HL-60 (cell line): ENCODE data around the gene TMEM100.

Experiments used
- DNase-seq, 2 experiments: peaks; one replicate each; pipeline ENCODE4 v3.0.0-alpha.2; 2010 to 2020; ENCODE audit warnings: low read depth in 1 of 2, low spot score in 1 of 2
- H3K27ac ChIP-seq: fragments of 250-450 bp; sonication (Bioruptor Pico); replicated peaks from 2 replicates; pipeline ENCODE4 v1.5.1; 2020; ENCODE audit warnings: mild to moderate bottlenecking, moderate library complexity
- H3K27me3 ChIP-seq: fragments of 250-450 bp; sonication (Bioruptor Pico); 2 replicates; pipeline ENCODE4 v1.5.1; 2021; ENCODE audit warnings: mild to moderate bottlenecking, moderate library complexity; ENCODE audit not compliant: insufficient read depth, poor library complexity, severe bottlenecking
- H3K4me3 ChIP-seq: replicated peaks from 2 replicates; pipeline ENCODE4 v1.5.1; 2011; ENCODE audit warnings: mild to moderate bottlenecking, control low read depth, low read length; ENCODE audit not compliant: insufficient read depth
- GABPA ChIP-seq: IDR thresholded peaks from 2 replicates; pipeline ENCODE4 v1.6.1; 2012; ENCODE audit warnings: low read depth
- POLR2AphosphoS5 ChIP-seq: IDR thresholded peaks from 2 replicates; pipeline ENCODE4 v1.6.1; 2012; ENCODE audit warnings: low read depth
- SPI1 ChIP-seq: IDR thresholded peaks from 2 replicates; pipeline ENCODE4 v1.6.1; 2012; ENCODE audit warnings: low read depth, mild to moderate bottlenecking, borderline replicate concordance
- TF ChIP-seq, protein P1 (sequence below): IDR thresholded peaks from one replicate; pipeline ENCODE4 v1.5.1; 2011; ENCODE audit warnings: low read length, control low read depth, inconsistent platforms; ENCODE audit not compliant: insufficient read depth
- TF ChIP-seq, protein P2 (sequence below): IDR thresholded peaks from 2 replicates; pipeline ENCODE4 v1.6.1; 2012; ENCODE audit warnings: low read depth; ENCODE audit not compliant: insufficient replicate concordance

Gene TMEM100

DNA sequence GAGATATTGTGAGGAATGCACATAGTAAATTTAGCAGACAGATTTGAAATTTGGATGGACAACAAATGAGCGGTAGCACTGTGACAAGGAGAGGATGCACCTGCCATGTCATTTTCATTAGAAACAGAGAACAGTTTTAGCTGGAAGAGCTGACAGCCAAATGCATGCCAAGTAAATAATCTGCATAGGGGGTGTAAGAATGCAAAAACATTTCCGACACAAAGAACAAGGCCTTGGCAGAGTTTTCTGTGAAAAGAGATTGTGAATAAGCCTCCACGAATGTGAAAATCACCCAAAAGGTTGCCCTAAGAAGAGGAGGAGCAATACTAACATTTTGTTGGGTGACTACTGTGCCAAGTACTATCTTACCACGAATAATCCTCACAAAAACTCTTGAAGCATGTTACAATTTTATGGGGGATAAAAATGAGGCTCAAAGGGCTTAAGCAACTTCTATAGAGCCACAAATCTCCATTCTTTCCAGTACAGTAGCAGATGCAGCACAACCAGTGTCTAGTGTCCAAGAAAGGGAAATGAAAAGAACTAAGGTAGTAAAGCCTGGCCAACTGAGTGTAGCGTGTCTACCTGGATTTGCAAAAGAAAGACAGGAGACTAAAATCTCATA lies 28.3 kb downstream of the TMEM100 start:
- no peak for DNase-seq
- no peak overlapping the region for H3K27ac ChIP-seq
- no peak overlapping the region for H3K4me3 ChIP-seq
- TF ChIP-seq POLR2AphosphoS5: no peak
- TF ChIP-seq, protein P1, sequence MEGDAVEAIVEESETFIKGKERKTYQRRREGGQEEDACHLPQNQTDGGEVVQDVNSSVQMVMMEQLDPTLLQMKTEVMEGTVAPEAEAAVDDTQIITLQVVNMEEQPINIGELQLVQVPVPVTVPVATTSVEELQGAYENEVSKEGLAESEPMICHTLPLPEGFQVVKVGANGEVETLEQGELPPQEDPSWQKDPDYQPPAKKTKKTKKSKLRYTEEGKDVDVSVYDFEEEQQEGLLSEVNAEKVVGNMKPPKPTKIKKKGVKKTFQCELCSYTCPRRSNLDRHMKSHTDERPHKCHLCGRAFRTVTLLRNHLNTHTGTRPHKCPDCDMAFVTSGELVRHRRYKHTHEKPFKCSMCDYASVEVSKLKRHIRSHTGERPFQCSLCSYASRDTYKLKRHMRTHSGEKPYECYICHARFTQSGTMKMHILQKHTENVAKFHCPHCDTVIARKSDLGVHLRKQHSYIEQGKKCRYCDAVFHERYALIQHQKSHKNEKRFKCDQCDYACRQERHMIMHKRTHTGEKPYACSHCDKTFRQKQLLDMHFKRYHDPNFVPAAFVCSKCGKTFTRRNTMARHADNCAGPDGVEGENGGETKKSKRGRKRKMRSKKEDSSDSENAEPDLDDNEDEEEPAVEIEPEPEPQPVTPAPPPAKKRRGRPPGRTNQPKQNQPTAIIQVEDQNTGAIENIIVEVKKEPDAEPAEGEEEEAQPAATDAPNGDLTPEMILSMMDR: no peak
- TF ChIP-seq SPI1: no peak
- no peak for TF ChIP-seq GABPA
- TF ChIP-seq, protein P2, sequence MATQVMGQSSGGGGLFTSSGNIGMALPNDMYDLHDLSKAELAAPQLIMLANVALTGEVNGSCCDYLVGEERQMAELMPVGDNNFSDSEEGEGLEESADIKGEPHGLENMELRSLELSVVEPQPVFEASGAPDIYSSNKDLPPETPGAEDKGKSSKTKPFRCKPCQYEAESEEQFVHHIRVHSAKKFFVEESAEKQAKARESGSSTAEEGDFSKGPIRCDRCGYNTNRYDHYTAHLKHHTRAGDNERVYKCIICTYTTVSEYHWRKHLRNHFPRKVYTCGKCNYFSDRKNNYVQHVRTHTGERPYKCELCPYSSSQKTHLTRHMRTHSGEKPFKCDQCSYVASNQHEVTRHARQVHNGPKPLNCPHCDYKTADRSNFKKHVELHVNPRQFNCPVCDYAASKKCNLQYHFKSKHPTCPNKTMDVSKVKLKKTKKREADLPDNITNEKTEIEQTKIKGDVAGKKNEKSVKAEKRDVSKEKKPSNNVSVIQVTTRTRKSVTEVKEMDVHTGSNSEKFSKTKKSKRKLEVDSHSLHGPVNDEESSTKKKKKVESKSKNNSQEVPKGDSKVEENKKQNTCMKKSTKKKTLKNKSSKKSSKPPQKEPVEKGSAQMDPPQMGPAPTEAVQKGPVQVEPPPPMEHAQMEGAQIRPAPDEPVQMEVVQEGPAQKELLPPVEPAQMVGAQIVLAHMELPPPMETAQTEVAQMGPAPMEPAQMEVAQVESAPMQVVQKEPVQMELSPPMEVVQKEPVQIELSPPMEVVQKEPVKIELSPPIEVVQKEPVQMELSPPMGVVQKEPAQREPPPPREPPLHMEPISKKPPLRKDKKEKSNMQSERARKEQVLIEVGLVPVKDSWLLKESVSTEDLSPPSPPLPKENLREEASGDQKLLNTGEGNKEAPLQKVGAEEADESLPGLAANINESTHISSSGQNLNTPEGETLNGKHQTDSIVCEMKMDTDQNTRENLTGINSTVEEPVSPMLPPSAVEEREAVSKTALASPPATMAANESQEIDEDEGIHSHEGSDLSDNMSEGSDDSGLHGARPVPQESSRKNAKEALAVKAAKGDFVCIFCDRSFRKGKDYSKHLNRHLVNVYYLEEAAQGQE: no peak
- H3K27me3 ChIP-seq: no peaks in the 10 kb centered on the region

DNA sequence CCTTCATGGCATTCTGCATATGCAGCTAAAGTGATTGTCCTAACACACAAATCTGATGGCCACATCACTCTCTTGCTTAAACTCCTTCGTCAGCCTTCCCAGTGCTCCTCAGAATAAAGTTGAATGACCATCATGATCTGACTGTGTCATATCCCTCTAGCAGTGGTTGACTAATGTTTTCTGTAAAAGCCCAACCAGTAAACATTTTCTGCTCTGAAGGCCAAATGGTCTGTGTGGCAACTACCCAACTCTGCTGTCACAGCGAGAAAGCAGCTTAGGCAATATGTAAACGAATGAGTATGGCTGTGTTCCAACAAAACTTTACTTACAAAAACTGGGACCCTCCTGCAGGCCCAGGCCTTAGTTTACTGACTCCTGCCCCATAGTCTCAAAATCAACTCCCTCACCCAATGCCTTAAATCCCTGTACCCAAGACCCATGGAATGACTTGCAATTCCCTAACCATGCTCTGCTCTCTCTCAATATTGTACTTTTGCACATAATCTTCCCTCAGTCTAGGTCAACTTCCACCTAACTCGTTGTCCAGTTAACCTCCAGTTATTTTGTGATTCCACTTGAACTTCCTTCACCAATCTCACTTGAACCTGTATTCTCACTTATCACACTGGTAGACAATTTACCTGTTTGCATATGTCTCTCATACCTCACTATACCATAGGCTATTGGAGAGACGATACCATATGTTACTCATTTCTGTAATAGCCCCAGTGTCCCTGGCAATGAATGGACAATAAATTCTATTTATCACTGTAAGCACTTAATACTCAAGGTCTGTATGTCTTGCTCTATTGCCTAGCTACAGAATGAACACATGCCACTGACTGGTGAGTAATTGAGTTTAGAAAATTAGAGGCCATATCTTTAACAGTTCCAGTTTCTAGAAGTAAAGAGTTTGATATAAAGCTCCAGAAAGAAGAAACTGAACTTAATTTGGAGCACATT lies 29.1 kb downstream of the TMEM100 start:
- Histone ChIP-seq H3K27ac (0 out of 2 replicates have a peak overlapping the region, but pooled peaks have one; percentile 15), H3K4me3 (no peak overlapping the region), H3K27me3 (no peaks in the 10 kb centered on the region)
- TF ChIP-seq POLR2AphosphoS5 (no peak), GABPA (no peak), SPI1 (no peak)
- TF ChIP-seq, protein P1: no peak
- TF ChIP-seq, protein P2: no peak
- peak in 1 of 2 experiments; percentile 29 for DNase-seq

DNA sequence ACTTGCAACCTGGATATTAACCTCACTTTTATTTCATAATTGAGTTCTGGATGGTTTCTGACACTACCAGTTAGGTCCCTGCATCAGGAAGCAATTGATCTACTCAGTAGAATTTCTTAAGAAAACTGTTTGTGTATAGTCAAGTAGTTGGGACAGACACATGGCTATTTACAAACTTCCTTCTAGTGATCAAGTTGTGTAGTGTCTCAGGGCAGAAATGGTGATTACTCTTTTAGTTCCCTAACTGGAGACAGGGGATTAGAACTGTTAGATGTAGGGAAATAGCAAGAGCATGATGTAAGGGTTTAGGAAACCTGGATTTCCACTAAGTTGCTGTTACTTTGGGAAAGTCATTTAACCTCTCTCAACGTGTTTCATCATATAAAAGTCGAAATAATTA lies 30.4 kb downstream of the TMEM100 start:
- no peak for DNase-seq
- no peak overlapping the region for H3K27ac ChIP-seq
- H3K4me3 ChIP-seq: no peak overlapping the region
- no peaks in the 10 kb centered on the region for H3K27me3 ChIP-seq
- TF ChIP-seq, protein P1: no peak
- TF ChIP-seq GABPA (no peak), POLR2AphosphoS5 (no peak), SPI1 (no peak)
- TF ChIP-seq, protein P2: no peak
